Loucy (cell line): Measurements from ENCODE around the gene FAM193A.

Experiments used
- CTCF ChIP-seq: fragments of 200-600 bp; sonication (generic); conservative IDR thresholded peaks from 2 replicates; pipeline ENCODE4 v1.5.1; 2014; ENCODE audit warnings: mild to moderate bottlenecking, antibody characterized with exemption, low read length
- EZH2phosphoT487 ChIP-seq: fragments of 200-600 bp; IDR thresholded peaks from 2 replicates; pipeline ENCODE4 v1.6.1; 2018; ENCODE audit warnings: antibody characterized with exemption, mild to moderate bottlenecking, moderate library complexity, borderline replicate concordance

GRCh38 chr4:2595952-2596552 is 59.6 kb downstream of the FAM193A start:
- TF ChIP-seq CTCF (no peak), EZH2phosphoT487 (no peak)
